HG03457 (cell line): ENCODE measurements around the gene APPBP2.
"Not testable (repeated sequence)": the region's sequence is repeated elsewhere in the genome, so short reads cannot be mapped to it uniquely, and the experiment has no call there.

Experiments
- ATAC-seq: cut with Tn5 transposase; IDR thresholded peaks from one replicate; pipeline ENCODE4 v1.9.1; 2021; ENCODE audit warnings: moderate number of reproducible peaks; ENCODE audit not compliant: unreplicated experiment

APPBP2 gene

GRCh38 chr17:60501589-60501988, 24.5 kb downstream of the APPBP2 start:
- ATAC-seq = no peak

GRCh38 chr17:60496041-60496440, 30.0 kb downstream of the APPBP2 start:
- ATAC-seq = no peak

GRCh38 chr17:60495260-60495659, 30.8 kb downstream of the APPBP2 start:
- no peak for ATAC-seq

GRCh38 chr17:60493847-60494321, 32.2 kb downstream of the APPBP2 start:
- ATAC-seq = no peak

- ATAC-seq = no peak
These were observed 34.3 kb downstream of the APPBP2 start for GRCh38 chr17:60491771-60492170.

- ATAC-seq = not testable (repeated sequence)
These were observed 35.4 kb downstream of the APPBP2 start for GRCh38 chr17:60490594-60490993.

- ATAC-seq = no peak
These were observed 44.4 kb downstream of the APPBP2 start for GRCh38 chr17:60481604-60482003.

- ATAC-seq = no peak
These were observed 52.3 kb downstream of the APPBP2 start for GRCh38 chr17:60473788-60474187.

GRCh38 chr17:60472449-60472848, 53.6 kb downstream of the APPBP2 start:
- ATAC-seq = no peak

GRCh38 chr17:60471451-60471850, 54.6 kb downstream of the APPBP2 start:
- ATAC-seq = no peak

GRCh38 chr17:60468371-60468770, 57.7 kb downstream of the APPBP2 start:
- ATAC-seq = no peak

GRCh38 chr17:60464343-60464742, 61.7 kb downstream of the APPBP2 start:
- ATAC-seq = no peak

GRCh38 chr17:60463157-60463835, 62.7 kb downstream of the APPBP2 start:
- no peak for ATAC-seq

GRCh38 chr17:60461584-60461983, 64.5 kb downstream of the APPBP2 start:
- ATAC-seq = no peak

- no peak for ATAC-seq
These were observed 68.9 kb downstream of the APPBP2 start for GRCh38 chr17:60457148-60457547.

- no peak for ATAC-seq
These were observed 70.7 kb downstream of the APPBP2 start for GRCh38 chr17:60455378-60455777.

GRCh38 chr17:60451965-60452364, 74.1 kb downstream of the APPBP2 start:
- no peak for ATAC-seq

GRCh38 chr17:60451071-60451470, 75.0 kb downstream of the APPBP2 start:
- ATAC-seq = no peak

- ATAC-seq = no peak
These were observed 78.7 kb downstream of the APPBP2 start for GRCh38 chr17:60447375-60447774.

GRCh38 chr17:60445144-60445543, 80.9 kb downstream of the APPBP2 start:
- no peak for ATAC-seq

GRCh38 chr17:60443713-60444112, 82.3 kb downstream of the APPBP2 start:
- no peak for ATAC-seq

GRCh38 chr17:60442271-60443173, 83.5 kb downstream of the APPBP2 start:
- no peak for ATAC-seq
